ENCODE measurements around the gene TCEAL7.

GRCh38 chrX:103344606-103345005, 14.6 kb downstream of the TCEAL7 start:
- TF ChIP-seq KDM5A (IDR thresholded peaks at IDR 0.05) (no peak), CTCF (IDR thresholded peaks at IDR 0.05) (no peak), USF2 (IDR thresholded peaks at IDR 0.05) (no peak), REST (IDR thresholded peaks at IDR 0.05) (no peak)

Measured in A549 (cell line).